HepG2 (cell line): ENCODE results near the gene TMEM258. TPM values are rescaled to one million over a fixed set of nuclear protein-coding genes. Genes with fewer than 3 reads are reported as not detected.

Source experiments
- ATF1 ChIP-seq: IDR thresholded peaks from 2 replicates; pipeline ENCODE4 v1.6.1; 2016; ENCODE audit warnings: mild to moderate bottlenecking, control low read depth
- GZF1 ChIP-seq: sonication (generic); formaldehyde crosslinking; IDR thresholded peaks from 2 replicates; pipeline ENCODE4 v1.5.1; 2020; ENCODE audit warnings: mild to moderate bottlenecking, missing genetic modification reagents
- HNRNPUL1 ChIP-seq: fragments of 200-400 bp; formaldehyde crosslinking; IDR thresholded peaks from 2 replicates; pipeline ENCODE4 v1.6.1; 2017; ENCODE audit warnings: low read depth, mild to moderate bottlenecking, low read length, moderate library complexity
- PHF21A ChIP-seq: sonication (generic); formaldehyde crosslinking; IDR thresholded peaks from 2 replicates; pipeline ENCODE4 v1.5.0; 2020; ENCODE audit warnings: mild to moderate bottlenecking, missing genetic modification reagents
- PHF5A ChIP-seq: IDR thresholded peaks from one replicate; pipeline ENCODE4 v1.6.1; 2018; ENCODE audit warnings: low read depth, missing genetic modification reagents; ENCODE audit not compliant: unreplicated experiment
- ZBTB3 ChIP-seq: sonication (generic); formaldehyde crosslinking; IDR thresholded peaks from 2 replicates; pipeline ENCODE4 v1.4.0; 2020; ENCODE audit warnings: low read depth, mild to moderate bottlenecking, moderate library complexity, missing genetic modification reagents, borderline replicate concordance
- ZFP90 ChIP-seq: sonication (generic); formaldehyde crosslinking; IDR thresholded peaks from 2 replicates; pipeline ENCODE4 v1.8.0; 2022; ENCODE audit warnings: missing genetic modification reagents, mild to moderate bottlenecking, inconsistent platforms, borderline replicate concordance
- ZNF180 ChIP-seq: sonication (generic); formaldehyde crosslinking; IDR thresholded peaks from 2 replicates; pipeline ENCODE4 v1.4.0; 2020; ENCODE audit warnings: low read depth, missing genetic modification reagents, borderline replicate concordance
- ZNF230 ChIP-seq: sonication (generic); formaldehyde crosslinking; IDR thresholded peaks from 2 replicates; pipeline ENCODE4 v1.4.0; 2020; ENCODE audit warnings: mild to moderate bottlenecking, missing genetic modification reagents
- ZNF564 ChIP-seq: sonication (generic); formaldehyde crosslinking; IDR thresholded peaks from 2 replicates; pipeline ENCODE4 v1.8.1; 2023; ENCODE audit warnings: mild to moderate bottlenecking, missing genetic modification reagents
- polyA plus RNA-seq, 8 experiments: library from polyadenylated mRNA; depleted of rRNA in 3 of 8; stranded (reverse) in 7 of 8; unstranded in 1 of 8; fragments of >200 nt; fragmentation: Illumina TruSeq in 4 of 8; extraction: Trizol in 4 of 8; gene quantifications; 2 replicates each; pipeline versions ENCODE4 v1.2.1 to v1.2.3, GENCODE V29; 2011 to 2016; ENCODE audit warnings: low read depth in 4 of 8, missing spikeins in 1 of 8, mixed read lengths in 1 of 8; ENCODE audit not compliant: insufficient read depth in 1 of 8
- total RNA-seq, 5 experiments: library from RNA; depleted of rRNA; stranded (reverse); fragments of >200 nt; fragmentation: Illumina TruSeq; extraction: Trizol; gene quantifications; 2 replicates each; pipeline ENCODE4 v1.2.3, GENCODE V29; 2016; ENCODE audit warnings: low read depth in 1 of 5
- TF ChIP-seq, protein P1 (sequence below): sonication (generic); formaldehyde crosslinking; conservative IDR thresholded peaks from 2 replicates; pipeline ENCODE4 v1.4.0; 2020; ENCODE audit warnings: mild to moderate bottlenecking, missing genetic modification reagents, moderate library complexity
- TF ChIP-seq, protein P2 (sequence below), 2 experiments: sonication (generic) in 1 of 2; formaldehyde crosslinking in 1 of 2; IDR thresholded peaks; 2 replicates each; pipeline versions ENCODE4 v1.5.1 to v1.6.1; 2011 to 2020; ENCODE audit warnings: borderline replicate concordance in 1 of 2, low read depth in 1 of 2, low read length in 1 of 2, mild to moderate bottlenecking in 1 of 2, missing genetic modification reagents in 1 of 2, moderate library complexity in 1 of 2
- TF ChIP-seq, protein P3 (sequence below): sonication (generic); formaldehyde crosslinking; IDR thresholded peaks from 2 replicates; pipeline ENCODE4 v1.9.0; 2021; ENCODE audit warnings: missing genetic modification reagents, mild to moderate bottlenecking, borderline replicate concordance
- TF ChIP-seq, protein P4 (sequence below): sonication (generic); formaldehyde crosslinking; IDR thresholded peaks from 2 replicates; pipeline ENCODE4 v1.5.0; 2020; ENCODE audit warnings: mild to moderate bottlenecking, missing genetic modification reagents
- TF ChIP-seq, protein P5 (sequence below): sonication (generic); formaldehyde crosslinking; IDR thresholded peaks from 2 replicates; pipeline ENCODE4 v1.5.0; 2020; ENCODE audit warnings: missing genetic modification reagents

Gene TMEM258
- total and polyA plus RNA-seq, 2 of the 13 experiments (the other 11 are each of a cell fraction or from before 2014, with no cell fraction given): 175 to 424 TPM

DNA sequence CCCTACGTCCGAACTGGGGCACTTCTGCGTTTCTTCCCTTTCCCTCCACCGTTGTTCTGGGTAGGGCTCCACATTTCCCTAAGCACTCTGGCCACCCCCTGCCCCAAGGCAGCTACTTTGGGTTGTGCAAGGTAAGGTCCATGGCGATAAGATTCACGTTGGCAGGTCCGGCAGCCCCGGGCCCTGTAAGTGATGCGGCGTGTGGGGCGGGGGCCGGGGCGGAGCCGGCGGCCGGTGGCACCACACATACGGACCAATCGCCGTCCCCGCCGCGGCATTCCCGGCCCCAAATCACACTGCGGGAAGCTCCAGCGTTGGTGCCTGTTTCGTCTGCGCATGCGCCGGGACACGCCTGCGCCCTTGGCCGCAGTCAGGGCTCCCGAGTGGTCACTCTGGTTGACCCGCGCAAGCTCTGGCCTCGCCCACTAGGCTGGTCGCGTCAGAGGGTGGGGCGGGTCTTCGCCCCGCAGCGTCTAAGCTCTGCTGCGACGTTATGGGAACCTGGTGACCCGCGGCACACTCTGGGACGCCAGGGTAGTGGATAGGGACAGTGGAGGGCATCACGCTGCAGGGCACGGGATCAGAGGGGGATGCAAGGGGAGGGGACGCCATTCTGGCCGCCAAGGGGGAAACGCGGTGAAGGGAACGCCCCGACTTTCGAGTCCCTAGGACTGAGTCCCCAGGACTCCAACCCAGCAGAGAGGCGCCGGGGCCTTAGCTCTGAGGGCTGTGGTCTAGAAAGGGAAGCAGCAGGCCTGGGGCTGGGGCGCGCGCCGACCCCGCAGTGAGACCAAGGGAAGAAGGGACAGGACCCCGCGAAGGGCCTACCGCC is 22.8 kb upstream of the TMEM258 start (continued):
- TF ChIP-seq, protein P1, sequence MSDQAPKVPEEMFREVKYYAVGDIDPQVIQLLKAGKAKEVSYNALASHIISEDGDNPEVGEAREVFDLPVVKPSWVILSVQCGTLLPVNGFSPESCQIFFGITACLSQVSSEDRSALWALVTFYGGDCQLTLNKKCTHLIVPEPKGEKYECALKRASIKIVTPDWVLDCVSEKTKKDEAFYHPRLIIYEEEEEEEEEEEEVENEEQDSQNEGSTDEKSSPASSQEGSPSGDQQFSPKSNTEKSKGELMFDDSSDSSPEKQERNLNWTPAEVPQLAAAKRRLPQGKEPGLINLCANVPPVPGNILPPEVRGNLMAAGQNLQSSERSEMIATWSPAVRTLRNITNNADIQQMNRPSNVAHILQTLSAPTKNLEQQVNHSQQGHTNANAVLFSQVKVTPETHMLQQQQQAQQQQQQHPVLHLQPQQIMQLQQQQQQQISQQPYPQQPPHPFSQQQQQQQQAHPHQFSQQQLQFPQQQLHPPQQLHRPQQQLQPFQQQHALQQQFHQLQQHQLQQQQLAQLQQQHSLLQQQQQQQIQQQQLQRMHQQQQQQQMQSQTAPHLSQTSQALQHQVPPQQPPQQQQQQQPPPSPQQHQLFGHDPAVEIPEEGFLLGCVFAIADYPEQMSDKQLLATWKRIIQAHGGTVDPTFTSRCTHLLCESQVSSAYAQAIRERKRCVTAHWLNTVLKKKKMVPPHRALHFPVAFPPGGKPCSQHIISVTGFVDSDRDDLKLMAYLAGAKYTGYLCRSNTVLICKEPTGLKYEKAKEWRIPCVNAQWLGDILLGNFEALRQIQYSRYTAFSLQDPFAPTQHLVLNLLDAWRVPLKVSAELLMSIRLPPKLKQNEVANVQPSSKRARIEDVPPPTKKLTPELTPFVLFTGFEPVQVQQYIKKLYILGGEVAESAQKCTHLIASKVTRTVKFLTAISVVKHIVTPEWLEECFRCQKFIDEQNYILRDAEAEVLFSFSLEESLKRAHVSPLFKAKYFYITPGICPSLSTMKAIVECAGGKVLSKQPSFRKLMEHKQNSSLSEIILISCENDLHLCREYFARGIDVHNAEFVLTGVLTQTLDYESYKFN (CRISPR knock-in tag): peak; percentile 28
- TF ChIP-seq ZFP90 (CRISPR knock-in tag) (peak; percentile 36; the same call in 1 of the 2 replicates), PHF21A (peak; percentile 31; the same call in 1 of the 2 replicates), ZNF230 (no peak; the same call in 1 of the 2 replicates), PHF5A (CRISPR knock-in tag) (peak; percentile 71), HNRNPUL1 (no peak; the same call in 1 of the 2 replicates), ZNF180 (no peak), GZF1 (CRISPR knock-in tag) (peak; percentile 76; the same call in 1 of the 2 replicates), ZNF564 (CRISPR knock-in tag) (peak; percentile 40), ATF1 (CRISPR knock-in tag) (peak; percentile 60), ZBTB3 (CRISPR knock-in tag) (0 out of 2 replicates have a peak, but pooled peaks have one; percentile 12)
- TF ChIP-seq, protein P2, sequence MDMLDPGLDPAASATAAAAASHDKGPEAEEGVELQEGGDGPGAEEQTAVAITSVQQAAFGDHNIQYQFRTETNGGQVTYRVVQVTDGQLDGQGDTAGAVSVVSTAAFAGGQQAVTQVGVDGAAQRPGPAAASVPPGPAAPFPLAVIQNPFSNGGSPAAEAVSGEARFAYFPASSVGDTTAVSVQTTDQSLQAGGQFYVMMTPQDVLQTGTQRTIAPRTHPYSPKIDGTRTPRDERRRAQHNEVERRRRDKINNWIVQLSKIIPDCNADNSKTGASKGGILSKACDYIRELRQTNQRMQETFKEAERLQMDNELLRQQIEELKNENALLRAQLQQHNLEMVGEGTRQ (IDR thresholded peaks at IDR 0.05; ENCODE audit: low read depth, low read length): no peak
- TF ChIP-seq, protein P2 (CRISPR knock-in tag; IDR thresholded peaks at IDR 0.05; ENCODE audit: borderline replicate concordance): peak; percentile 51; the same call in 1 of the 2 replicates
- TF ChIP-seq, protein P3, sequence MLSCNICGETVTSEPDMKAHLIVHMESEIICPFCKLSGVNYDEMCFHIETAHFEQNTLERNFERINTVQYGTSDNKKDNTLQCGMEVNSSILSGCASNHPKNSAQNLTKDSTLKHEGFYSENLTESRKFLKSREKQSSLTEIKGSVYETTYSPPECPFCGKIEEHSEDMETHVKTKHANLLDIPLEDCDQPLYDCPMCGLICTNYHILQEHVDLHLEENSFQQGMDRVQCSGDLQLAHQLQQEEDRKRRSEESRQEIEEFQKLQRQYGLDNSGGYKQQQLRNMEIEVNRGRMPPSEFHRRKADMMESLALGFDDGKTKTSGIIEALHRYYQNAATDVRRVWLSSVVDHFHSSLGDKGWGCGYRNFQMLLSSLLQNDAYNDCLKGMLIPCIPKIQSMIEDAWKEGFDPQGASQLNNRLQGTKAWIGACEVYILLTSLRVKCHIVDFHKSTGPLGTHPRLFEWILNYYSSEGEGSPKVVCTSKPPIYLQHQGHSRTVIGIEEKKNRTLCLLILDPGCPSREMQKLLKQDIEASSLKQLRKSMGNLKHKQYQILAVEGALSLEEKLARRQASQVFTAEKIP (CRISPR knock-in tag): no peak
- TF ChIP-seq, protein P4, sequence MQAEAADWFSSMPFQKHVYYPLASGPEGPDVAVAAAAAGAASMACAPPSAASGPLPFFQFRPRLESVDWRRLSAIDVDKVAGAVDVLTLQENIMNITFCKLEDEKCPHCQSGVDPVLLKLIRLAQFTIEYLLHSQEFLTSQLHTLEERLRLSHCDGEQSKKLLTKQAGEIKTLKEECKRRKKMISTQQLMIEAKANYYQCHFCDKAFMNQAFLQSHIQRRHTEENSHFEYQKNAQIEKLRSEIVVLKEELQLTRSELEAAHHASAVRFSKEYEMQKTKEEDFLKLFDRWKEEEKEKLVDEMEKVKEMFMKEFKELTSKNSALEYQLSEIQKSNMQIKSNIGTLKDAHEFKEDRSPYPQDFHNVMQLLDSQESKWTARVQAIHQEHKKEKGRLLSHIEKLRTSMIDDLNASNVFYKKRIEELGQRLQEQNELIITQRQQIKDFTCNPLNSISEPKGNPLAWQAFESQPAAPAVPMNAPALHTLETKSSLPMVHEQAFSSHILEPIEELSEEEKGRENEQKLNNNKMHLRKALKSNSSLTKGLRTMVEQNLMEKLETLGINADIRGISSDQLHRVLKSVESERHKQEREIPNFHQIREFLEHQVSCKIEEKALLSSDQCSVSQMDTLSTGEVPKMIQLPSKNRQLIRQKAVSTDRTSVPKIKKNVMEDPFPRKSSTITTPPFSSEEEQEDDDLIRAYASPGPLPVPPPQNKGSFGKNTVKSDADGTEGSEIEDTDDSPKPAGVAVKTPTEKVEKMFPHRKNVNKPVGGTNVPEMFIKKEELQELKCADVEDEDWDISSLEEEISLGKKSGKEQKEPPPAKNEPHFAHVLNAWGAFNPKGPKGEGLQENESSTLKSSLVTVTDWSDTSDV: peak; percentile 98
- TF ChIP-seq, protein P5, sequence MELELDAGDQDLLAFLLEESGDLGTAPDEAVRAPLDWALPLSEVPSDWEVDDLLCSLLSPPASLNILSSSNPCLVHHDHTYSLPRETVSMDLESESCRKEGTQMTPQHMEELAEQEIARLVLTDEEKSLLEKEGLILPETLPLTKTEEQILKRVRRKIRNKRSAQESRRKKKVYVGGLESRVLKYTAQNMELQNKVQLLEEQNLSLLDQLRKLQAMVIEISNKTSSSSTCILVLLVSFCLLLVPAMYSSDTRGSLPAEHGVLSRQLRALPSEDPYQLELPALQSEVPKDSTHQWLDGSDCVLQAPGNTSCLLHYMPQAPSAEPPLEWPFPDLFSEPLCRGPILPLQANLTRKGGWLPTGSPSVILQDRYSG (CRISPR knock-in tag): 0 out of 2 replicates have a peak, but pooled peaks have one; percentile 53
